GM12864 (cell line): ENCODE data around the gene PLXNA2.

Experiments used
- DNase-seq: peaks from one replicate; pipeline ENCODE4 v3.0.0-alpha.2; 2011; ENCODE audit warnings: low read depth
- H3K4me3 ChIP-seq: 2 replicates; pipeline ENCODE4 v1.5.1; 2011; ENCODE audit warnings: mild to moderate bottlenecking, low read depth, low read length, control low read depth
- CTCF ChIP-seq: IDR thresholded peaks from 2 replicates; pipeline ENCODE4 v1.5.1; 2011; ENCODE audit warnings: low read depth, mild to moderate bottlenecking, moderate library complexity, low read length, control low read depth, inconsistent platforms; ENCODE audit errors: missing control alignments

Gene PLXNA2

DNA sequence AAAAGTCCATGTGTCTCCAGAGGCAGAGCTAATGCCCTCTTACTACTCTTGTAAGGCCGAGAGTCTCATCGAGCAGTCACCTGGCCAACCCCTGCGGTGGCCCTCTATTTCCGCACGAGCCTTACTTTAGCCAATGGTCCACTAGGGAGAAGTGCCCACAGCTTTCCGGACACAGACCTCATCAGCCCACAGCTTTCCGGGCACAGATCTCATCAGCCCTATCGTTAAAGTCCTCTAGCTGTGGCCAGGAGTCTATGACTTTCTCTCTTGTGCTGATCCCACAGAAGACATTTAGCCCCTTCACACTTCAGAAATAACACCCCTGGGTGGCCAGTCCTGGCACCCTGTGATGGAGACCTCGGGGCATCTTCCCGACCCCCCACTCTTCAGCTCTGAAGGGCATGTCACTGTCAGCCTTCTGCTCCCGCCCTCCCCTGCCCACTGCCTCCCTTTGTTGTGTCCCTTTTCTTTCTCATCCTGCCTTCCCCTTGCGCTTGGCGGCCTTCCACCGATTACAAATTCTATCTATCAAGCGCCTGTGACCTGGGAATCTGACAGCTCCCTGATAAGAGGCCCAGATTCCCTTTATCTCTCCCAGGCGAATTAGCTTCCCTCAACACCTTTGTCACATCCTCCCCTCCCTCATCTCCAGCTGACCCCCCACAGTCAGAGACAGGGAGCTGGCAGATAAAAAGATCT lies 161.0 kb downstream of the PLXNA2 start:
- DNase-seq, result no peak
- H3K4me3 ChIP-seq, result no peak overlapping the region
- no peak for TF ChIP-seq CTCF

DNA sequence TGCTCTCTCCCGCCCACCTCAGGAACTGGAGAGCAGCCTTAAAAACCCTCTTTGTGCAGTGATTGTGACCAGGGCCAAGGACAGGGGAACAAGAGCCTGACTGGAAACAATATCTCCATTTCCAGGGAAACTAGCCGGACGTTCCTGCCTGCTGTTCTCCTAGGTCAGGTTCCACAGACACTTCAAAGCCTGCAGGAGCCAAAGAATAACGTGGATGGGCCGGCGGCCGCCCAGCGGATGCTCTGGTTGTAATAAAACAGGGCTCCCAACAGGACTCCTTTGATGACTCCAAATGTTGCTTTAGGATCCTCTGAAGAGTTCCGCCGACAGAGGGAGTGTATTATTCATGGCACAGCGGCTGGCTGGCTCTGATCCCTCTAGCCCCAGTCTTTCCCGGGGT lies 162.2 kb downstream of the PLXNA2 start:
- no peak for TF ChIP-seq CTCF
- DNase-seq, result no peak
- no peak overlapping the region for H3K4me3 ChIP-seq

DNA sequence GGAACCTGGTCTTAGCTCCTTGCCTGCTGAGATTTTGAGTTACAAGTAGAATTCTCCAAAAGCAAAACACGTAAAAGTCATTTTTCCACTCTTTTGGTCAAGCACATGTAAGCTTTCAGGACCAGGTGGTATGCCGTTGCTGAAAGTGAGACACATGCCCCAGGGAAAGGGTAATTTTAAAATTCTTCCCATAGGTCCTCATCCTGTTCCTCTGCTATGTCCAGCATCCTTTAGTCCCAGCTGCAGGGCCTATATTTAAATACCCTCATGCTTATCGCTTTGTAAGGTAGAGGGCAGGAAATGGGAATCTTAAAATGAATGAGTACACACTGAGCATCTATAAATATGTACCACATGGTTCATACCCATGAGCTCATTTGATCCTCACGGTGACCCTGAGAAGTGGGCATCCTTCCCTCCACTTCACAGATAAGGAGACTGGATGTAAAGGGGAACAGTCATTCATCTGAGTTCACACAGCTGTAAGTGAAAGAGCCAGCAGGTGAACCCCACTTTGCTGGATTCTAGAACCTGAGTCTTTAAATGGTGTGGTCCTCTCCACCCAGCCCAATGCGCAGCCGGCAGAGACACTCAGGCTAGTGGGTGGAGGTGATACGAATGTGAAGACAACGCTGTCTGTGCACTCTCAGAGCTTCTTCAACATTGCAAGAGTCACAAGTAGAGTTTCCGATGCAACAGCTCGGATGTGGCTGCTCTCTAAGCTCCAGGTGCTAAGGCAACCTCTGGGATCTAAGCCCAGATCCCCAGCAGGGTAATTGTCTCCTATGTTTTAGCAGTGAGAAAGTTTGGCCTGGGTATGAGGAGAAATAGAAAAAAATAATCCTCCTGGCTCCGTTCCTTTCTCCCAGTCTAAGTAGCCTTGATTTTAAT lies 163.5 kb downstream of the PLXNA2 start:
- no peak for DNase-seq
- H3K4me3 ChIP-seq, result no peak overlapping the region
- no peak for TF ChIP-seq CTCF

DNA sequence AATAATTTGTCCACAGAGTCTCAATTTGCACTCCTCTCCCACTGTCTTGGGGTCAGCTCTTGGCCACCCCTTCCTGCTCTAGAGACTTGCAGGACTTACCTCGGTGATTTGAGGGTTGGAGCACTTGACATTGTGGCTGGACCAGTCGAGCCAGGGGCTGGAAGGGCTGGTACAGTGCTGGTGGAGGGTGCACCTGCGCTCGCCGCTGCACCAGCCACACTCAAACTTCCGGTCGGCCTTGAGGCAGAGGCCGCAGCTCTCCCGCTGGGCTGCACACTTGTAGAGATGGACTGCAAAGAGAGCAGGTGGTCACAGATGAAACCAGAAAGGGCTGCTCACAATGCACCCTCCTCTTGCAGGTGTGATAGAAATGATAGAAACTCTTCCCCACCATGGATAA lies 165.0 kb downstream of the PLXNA2 start:
- no peak for TF ChIP-seq CTCF
- DNase-seq, result no peak
- no peak overlapping the region for H3K4me3 ChIP-seq

DNA sequence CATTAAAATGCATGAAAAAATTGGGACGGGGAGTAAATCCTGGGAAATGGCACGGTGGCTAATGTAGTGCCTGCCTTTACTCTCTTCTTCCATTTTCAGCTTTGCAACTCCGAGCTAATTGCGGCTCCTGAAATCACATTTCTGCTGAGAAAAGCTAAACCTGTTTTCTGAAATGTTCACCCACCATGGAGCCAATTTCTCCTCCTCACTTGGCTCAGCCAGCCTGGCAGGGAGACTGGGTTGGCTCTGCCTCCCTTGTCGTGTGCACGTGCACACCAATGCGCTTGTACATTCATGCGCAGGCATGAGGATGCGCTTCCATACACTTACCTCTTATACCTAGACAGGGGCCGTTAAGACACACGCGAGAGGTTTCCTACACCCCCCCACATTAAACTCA lies 165.4 kb downstream of the PLXNA2 start:
- no peak for DNase-seq
- TF ChIP-seq CTCF, result no peak
- H3K4me3 ChIP-seq, result no peak overlapping the region

DNA sequence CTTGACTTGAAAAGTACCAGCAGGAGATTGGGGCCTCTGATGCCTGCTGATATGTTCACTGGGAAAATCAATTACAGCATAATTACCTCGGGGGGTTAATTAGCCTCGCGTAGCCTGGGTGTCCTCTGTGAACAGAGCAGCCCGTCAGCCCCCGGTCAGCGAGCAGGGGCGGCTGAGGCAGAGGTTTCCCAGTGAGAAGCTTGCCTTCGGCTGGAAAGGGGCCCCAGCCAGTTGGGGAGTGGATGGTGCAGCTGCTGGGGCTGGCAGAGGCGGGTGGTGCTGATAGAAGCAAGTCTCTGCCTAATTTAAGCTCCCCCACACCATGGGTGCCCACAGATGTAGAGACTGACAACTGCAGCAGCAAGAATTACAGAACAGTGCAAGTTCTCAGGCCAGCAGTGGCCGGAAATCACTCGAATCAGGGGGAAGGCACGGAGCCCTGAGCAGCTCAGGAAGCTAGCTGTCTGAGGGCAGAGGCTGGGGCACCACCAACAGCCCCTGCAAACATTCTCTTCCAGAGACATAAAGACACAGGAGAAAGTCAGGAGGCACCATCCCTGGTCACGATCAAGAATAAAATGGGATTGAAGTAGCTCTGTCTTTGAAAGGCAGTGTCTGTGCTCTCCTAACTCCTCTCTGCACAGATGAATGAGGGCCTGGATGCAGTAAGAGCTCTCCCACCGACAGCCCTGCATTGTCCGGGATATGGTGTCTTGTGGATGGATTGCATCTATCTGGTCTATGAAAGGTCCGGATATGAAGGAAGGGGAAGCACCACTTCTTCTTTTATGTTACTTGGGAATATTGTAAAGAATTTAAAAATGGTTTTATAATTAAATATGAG lies 166.7 kb downstream of the PLXNA2 start:
- DNase-seq, result no peak
- no peak for TF ChIP-seq CTCF
- H3K4me3 ChIP-seq, result no peak overlapping the region
